ENCODE data around the gene SUSD4. TPM values are rescaled to one million over a fixed set of nuclear protein-coding genes. Genes with fewer than 3 reads are reported as not detected.

The SUSD4 gene
- total RNA-seq, 1 donor from 2014 or later: not detected

DNA sequence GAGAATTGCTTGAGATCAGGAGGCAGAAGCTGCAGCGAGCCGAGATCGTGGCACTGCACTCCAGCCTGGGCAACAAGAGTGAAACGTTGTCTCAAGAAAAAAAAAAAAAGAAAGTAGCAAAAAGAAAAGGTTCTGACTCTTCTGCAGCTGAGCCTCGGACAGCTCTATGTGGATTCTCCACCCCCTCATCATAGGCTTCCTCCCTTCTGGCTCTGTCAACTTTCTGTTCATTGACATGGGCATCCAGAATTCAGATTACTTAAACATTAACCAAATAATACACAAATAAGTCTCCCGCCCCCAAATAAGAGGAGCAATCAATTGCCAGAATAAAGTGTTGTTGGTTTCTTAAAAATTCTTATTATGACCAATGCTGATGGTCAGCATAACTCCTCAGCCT, 10.0 kb downstream of the SUSD4 start:
- Histone ChIP-seq H3K27ac (no peak overlapping the region), H3K9me3 (no peaks in the 10 kb centered on the region), H3K27me3 (no peaks in the 10 kb centered on the region), H3K4me1 (no peaks in the 10 kb centered on the region), H3K36me3 (no peaks in the 10 kb centered on the region), H3K4me3 (no peak overlapping the region)
- intact Hi-C loops (cut with DNase I): no loop called here
- DNase-seq (ENCODE audit: low spot score in 2 of 2): no peak
- TF ChIP-seq, protein P1, sequence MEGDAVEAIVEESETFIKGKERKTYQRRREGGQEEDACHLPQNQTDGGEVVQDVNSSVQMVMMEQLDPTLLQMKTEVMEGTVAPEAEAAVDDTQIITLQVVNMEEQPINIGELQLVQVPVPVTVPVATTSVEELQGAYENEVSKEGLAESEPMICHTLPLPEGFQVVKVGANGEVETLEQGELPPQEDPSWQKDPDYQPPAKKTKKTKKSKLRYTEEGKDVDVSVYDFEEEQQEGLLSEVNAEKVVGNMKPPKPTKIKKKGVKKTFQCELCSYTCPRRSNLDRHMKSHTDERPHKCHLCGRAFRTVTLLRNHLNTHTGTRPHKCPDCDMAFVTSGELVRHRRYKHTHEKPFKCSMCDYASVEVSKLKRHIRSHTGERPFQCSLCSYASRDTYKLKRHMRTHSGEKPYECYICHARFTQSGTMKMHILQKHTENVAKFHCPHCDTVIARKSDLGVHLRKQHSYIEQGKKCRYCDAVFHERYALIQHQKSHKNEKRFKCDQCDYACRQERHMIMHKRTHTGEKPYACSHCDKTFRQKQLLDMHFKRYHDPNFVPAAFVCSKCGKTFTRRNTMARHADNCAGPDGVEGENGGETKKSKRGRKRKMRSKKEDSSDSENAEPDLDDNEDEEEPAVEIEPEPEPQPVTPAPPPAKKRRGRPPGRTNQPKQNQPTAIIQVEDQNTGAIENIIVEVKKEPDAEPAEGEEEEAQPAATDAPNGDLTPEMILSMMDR (IDR thresholded peaks at IDR 0.05): no peak

DNA sequence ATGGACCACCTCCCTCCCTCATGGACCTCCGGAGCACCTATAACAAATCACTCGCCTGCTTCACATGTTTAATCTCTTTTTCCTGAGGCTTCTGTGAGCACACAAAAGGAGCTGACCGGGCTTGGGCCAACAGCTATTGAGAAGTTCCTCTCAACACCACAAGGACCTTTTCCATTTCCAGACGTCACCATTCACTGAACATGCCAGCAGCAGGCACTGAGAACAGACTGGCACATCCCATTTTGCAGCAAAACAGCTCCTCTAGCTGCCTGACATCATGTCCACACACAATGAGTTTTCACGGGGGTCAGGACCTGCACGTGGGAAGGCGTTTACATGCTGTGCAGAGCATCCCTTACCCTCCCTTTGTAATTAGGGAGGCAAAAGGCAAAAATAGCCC, 11.0 kb downstream of the SUSD4 start:
- Histone ChIP-seq H3K36me3 (no peaks in the 10 kb centered on the region), H3K4me3 (no peak overlapping the region), H3K9me3 (no peaks in the 10 kb centered on the region), H3K4me1 (no peaks in the 10 kb centered on the region), H3K27ac (no peak overlapping the region), H3K27me3 (no peaks in the 10 kb centered on the region)
- TF ChIP-seq, protein P1 (IDR thresholded peaks at IDR 0.05): no peak
- DNase-seq (ENCODE audit: low spot score in 2 of 2): no peak
- intact Hi-C loops (cut with DNase I): no loop called here

DNA sequence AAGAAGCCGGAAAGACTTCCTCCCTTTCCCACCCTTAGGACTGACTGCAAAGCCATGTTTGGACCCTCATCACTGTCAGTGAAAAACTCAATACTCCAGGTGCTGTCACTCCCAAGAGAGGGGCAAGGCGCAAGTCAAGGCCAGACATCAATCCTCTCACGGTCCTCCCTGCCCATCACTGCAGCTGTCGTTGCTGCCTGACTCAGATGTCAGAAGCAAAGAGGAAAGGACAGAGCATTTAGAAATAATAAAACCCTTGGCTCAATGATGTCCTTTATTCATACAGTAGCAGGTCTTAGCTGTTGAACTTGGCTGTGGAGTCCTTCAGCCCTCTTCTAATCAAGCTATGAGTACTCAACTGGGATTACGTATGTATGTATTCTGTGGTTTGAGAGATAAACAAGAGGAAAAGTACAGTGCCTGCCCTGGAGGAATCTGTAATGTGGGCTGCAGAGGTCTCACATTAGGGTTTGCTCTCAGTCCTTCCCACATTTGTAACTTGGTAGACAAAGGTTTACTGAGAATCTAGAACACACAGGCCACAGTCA, 13.5 kb downstream of the SUSD4 start:
- H3K4me3 ChIP-seq: no peak overlapping the region
- H3K27ac ChIP-seq: no peak overlapping the region
- H3K9me3 ChIP-seq: no peaks in the 10 kb centered on the region
- TF ChIP-seq, protein P1 (IDR thresholded peaks at IDR 0.05): no peak
- H3K36me3 ChIP-seq: no peaks in the 10 kb centered on the region
- no peak for DNase-seq (ENCODE audit: low spot score in 2 of 2)
- intact Hi-C loops (cut with DNase I): no loop called here
- H3K4me1 ChIP-seq: no peaks in the 10 kb centered on the region
- H3K27me3 ChIP-seq: no peaks in the 10 kb centered on the region

DNA sequence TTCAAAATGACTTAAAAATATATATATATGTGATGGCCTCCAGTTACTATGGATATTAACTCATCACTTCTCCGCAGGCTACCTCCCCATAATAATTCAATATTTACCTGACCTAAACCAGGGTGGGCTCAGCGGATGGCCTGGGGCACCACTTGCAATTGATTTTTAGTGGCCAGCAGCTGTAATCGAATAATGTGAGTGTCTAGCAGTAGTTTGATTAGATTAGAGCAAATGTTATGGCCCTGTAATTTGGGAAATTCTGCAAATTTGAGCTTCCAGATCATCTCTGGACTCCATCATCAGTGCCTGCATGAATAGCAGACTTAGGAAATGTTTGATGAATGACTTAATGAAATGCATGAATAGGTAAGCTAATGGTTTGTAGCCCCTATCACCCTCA, 14.7 kb downstream of the SUSD4 start:
- H3K4me1 ChIP-seq: no peaks in the 10 kb centered on the region
- no peak for DNase-seq (ENCODE audit: low spot score in 2 of 2)
- no peaks in the 10 kb centered on the region for H3K36me3 ChIP-seq
- no peak overlapping the region for H3K27ac ChIP-seq
- H3K27me3 ChIP-seq: no peaks in the 10 kb centered on the region
- H3K9me3 ChIP-seq: no peaks in the 10 kb centered on the region
- TF ChIP-seq, protein P1 (IDR thresholded peaks at IDR 0.05): no peak
- intact Hi-C loops (cut with DNase I): no loop called here
- H3K4me3 ChIP-seq: no peak overlapping the region

DNA sequence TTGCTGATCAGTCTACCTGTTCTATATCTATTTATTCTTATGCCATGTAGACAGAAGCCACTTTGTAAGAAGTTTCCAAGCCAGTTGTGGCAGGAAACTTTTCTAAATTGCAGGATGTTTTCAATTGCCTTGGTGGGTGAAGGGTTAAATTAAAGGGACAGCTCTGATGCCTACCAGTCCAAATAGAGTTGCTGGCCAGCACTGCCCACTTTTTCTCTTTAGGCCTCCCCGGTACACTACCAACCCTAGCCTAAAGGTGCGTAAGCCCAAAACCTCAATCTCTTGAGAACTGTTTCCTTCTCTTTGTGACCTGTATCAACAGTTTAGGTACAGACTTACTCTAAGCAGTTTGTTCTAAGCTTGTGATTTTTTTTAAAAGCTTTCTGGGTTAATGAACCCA, 15.5 kb downstream of the SUSD4 start:
- no peak overlapping the region for H3K27ac ChIP-seq
- H3K4me1 ChIP-seq: no peaks in the 10 kb centered on the region
- H3K9me3 ChIP-seq: no peaks in the 10 kb centered on the region
- no peaks in the 10 kb centered on the region for H3K36me3 ChIP-seq
- TF ChIP-seq, protein P1 (IDR thresholded peaks at IDR 0.05): no peak
- no peaks in the 10 kb centered on the region for H3K27me3 ChIP-seq
- no peak for DNase-seq (ENCODE audit: low spot score in 2 of 2)
- no peak overlapping the region for H3K4me3 ChIP-seq
- intact Hi-C loops (cut with DNase I): no loop called here

DNA sequence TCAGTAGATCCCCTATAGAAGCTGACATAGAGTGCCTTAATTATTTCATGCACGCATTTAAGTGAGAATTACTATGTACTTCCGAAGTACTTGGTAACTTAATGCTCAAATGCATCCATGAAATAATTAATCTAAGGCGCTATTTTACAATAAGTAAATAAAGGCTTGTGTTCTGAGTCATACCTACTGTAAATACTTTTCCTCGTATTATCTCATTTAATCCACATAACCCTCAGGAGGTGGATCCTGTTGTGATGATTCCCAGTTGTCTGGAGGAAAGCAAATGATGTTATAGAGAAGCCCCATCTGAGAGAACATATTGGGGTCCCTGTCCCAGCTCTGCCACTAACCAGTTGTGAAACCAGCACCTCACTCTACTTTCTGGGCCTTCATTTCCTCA, 16.4 kb downstream of the SUSD4 start:
- TF ChIP-seq, protein P1 (IDR thresholded peaks at IDR 0.05): no peak
- H3K36me3 ChIP-seq: no peaks in the 10 kb centered on the region
- no peaks in the 10 kb centered on the region for H3K27me3 ChIP-seq
- no peak overlapping the region for H3K4me3 ChIP-seq
- no peaks in the 10 kb centered on the region for H3K9me3 ChIP-seq
- no peak overlapping the region for H3K27ac ChIP-seq
- no peak for DNase-seq (ENCODE audit: low spot score in 2 of 2)
- H3K4me1 ChIP-seq: no peaks in the 10 kb centered on the region
- intact Hi-C loops (cut with DNase I): no loop called here

All from ascending aorta (tissue), 2 donors.